ENCODE results near the gene METAP1. TPM values are rescaled to one million over a fixed set of nuclear protein-coding genes. Genes with fewer than 3 reads are reported as not detected.

The METAP1 gene
- 39.5 and 45.9 TPM in 2 replicates for total RNA-seq

GRCh38 chr4:98995183-98996055 lies at the start of gene METAP1:
Gene METAP1 (plus strand): TSS chr4:98995721. CDS start chr4:98995754, 33 bp downstream.

DNA sequence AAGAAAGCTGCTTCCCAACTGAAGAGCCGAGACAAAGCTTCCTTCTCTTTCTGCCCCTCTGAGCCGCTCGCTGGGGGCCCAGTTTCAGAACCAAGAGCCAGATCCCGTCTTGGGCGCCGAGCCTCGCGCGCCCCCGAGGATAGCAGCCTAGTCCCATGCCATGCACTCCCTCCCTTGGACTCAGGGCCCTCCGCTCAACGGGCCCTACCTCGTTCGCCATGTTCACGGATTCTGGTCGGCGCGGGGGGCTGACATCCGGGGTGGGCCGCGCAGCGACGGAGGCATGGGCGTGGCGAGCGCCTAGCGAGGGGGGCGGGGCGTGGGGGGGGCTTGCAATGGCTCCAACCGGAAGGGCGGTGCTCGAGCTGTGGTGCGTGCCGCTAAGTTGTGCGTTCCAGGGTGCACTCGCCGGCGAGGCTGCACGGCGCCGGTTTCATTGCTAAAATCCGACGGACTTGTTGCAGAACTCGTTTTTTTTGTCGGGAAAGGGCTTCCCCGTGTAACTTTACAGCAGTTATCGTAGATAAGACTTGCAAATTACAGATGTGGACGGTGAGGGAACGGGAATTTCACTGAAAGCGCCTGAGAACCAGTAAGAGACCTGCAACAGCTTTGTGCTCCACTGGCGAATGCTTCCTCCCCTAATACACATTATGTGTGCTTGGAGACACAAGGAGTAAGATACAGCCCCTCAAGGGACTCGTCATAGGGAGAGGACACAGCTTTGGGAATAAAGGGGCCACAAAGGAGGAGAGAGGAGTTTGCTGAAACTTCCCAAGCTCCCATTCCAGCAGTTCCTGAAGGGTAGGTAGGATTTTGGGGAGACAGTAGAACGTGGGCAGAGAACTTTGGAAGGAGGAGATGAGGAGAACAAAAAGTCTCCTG lies 93.2 kb downstream of the METAP1 start, which contains the start of gene ADH5:
Gene ADH5, minus strand, starts transcription at position 308 of the 885 bp plus-strand sequence. Its CDS starts 88 bp downstream, at position 220.

Small RNA genes within 50 kb of the gene (small RNA-seq; reads per million reads assigned to genes)
- not detected for gene MIR3684
- gene RNU7-149P: not detected

Other genes starting within 250 kb of the METAP1 start
- 118 and 146 TPM in 2 replicates for gene EIF4E, start 66.6 kb upstream of the METAP1 start, total RNA-seq
- gene ADH5, start 93.1 kb downstream of the METAP1 start, total RNA-seq: 304 and 329 TPM in 2 replicates
- gene ADH4, start 148.6 kb downstream of the METAP1 start, total RNA-seq: 0.13 and 0.32 TPM in 2 replicates
- under 0.01 TPM in 2 replicates for gene ADH6, start 223.5 kb downstream of the METAP1 start, total RNA-seq